ENCODE results near the gene PLPP6. TPM values are rescaled to one million over a fixed set of nuclear protein-coding genes. Genes with fewer than 3 reads are reported as not detected.

Gene PLPP6
- total RNA-seq, 1 donor from 2014 or later: 4.2 TPM

GRCh38 chr9:4686584-4686983 lies 24.5 kb downstream of the PLPP6 start:
- no peak for DNase-seq (ENCODE audit: low read depth)
- no peak for TF ChIP-seq CTCF (conservative IDR thresholded peaks at IDR 0.05; ENCODE audit: low read depth, low read length)
- no peak overlapping the region for H3K4me3 ChIP-seq (ENCODE audit: low read depth, low read length)

DNA sequence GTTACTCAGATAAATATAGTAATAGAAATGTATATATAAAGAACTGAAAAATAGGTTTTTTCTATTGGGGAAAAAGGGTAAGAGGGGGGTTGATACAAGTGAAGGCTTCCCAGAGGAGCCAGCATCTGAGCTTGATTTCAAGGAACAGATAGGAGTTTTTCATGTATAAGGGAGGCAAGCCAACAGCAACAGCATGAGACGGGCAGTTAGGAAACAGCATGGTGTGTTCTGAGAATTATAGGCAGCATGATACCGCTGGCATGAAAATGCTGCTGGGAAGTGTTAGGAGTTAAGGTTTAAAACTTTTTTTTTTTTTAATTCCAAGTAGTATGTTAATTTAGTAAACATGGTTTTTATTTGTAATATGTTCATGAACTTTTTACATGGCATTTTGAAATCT lies 26.9 kb downstream of the PLPP6 start:
- H3K4me3 ChIP-seq (ENCODE audit: low read depth, low read length): no peak overlapping the region
- no peak for DNase-seq (ENCODE audit: low read depth)
- no peak for TF ChIP-seq CTCF (conservative IDR thresholded peaks at IDR 0.05; ENCODE audit: low read depth, low read length)

- TF ChIP-seq CTCF (conservative IDR thresholded peaks at IDR 0.05; ENCODE audit: low read depth, low read length): no peak
- H3K4me3 ChIP-seq (ENCODE audit: low read depth, low read length): no peak overlapping the region
- DNase-seq (ENCODE audit: low read depth): no peak
Measured at GRCh38 chr9:4689687-4690104, 27.6 kb downstream of the PLPP6 start.

DNA sequence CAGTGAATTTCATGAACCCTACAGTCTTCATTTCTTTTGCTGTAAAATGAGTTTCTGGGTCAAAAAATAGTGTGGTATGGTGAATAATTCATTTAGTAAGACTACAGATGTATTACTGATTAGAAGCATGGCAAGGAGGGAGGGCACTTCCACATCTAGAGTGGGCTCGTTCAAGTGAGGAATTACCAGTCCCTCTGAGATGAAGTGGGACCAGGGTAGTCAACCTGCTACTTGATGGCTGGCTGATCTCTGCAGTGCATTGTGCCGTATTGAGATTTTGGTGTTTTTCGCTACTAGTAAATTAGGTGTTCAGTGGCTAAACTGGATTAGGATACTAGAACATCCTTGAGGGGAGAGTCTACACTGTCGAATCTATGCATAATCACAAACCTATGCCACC lies 28.1 kb downstream of the PLPP6 start:
- no peak for TF ChIP-seq CTCF (conservative IDR thresholded peaks at IDR 0.05; ENCODE audit: low read depth, low read length)
- no peak for DNase-seq (ENCODE audit: low read depth)
- H3K4me3 ChIP-seq (ENCODE audit: low read depth, low read length): no peak overlapping the region

DNA sequence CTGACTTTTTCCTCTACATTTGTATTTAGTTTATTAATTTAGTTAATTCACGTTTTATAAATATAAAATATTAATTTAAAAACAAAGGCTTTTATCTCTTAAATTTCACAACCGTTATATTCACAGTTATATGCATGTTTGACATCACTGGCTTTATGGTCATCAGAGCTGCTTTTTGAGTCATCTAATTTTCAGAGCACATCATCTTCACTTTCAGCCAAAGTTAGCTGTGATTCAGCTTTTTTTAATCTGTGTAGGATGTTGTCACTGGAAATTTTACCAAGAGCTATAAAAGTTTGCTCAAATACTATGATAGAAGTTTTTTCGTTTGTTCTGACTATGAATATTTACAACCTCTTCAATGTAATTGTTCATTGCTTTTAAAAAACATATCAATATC lies 29.7 kb downstream of the PLPP6 start:
- TF ChIP-seq CTCF (conservative IDR thresholded peaks at IDR 0.05; ENCODE audit: low read depth, low read length): no peak
- DNase-seq (ENCODE audit: low read depth): no peak
- no peak overlapping the region for H3K4me3 ChIP-seq (ENCODE audit: low read depth, low read length)

DNA sequence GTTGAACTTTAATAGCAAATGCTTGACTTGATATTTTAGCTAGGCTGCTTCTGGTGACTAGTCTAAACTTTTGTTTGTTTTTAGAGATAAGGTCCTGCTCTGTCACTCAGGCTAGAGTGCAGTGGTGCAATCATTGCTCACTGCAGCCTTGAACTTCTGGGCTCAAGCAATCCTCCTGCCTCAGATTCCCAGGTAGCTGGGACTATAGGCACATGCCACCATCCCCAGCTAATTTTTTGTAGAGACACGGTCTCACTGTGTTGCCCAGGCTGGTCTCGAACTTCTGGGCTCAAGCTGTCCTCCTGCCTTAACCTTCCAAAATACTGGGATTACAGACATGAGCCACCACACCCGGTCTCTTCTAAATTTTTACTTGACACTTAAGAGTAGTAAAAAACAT lies 38.0 kb downstream of the PLPP6 start:
- no peak for TF ChIP-seq CTCF (conservative IDR thresholded peaks at IDR 0.05; ENCODE audit: low read depth, low read length)
- H3K4me3 ChIP-seq (ENCODE audit: low read depth, low read length): no peak overlapping the region
- DNase-seq (ENCODE audit: low read depth): no peak

DNA sequence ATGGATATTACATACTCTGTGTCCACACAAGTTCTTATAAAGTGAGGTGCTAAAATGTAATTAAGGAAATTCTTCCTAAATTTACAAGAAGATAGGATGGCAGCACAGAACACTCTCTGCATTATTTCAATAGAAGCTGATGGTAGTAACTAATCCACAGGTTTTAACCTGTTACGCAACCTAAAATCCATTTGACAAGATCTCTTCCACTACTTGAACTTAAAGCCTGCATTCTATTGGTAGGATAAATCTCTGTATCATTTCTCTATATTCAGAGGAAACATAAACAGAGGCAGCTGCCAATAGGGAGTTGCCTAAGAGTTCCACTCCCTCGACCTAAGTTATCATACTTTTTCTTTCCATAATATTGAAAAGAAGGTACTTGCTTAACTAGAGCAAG lies 38.8 kb downstream of the PLPP6 start:
- no peak for DNase-seq (ENCODE audit: low read depth)
- TF ChIP-seq CTCF (conservative IDR thresholded peaks at IDR 0.05; ENCODE audit: low read depth, low read length): no peak
- H3K4me3 ChIP-seq (ENCODE audit: low read depth, low read length): no peak overlapping the region

All from epithelial cell of proximal tubule (primary cell).